Right lobe of liver (tissue), 4 donors: Measurements from ENCODE around the gene DSTYK.

ENCODE experiments used
- CTCF ChIP-seq, 4 donors: fragments of 200-600 bp in 3 of 4; fragments of 450-650 bp in 1 of 4; IDR thresholded peaks; one replicate each; pipeline versions ENCODE4 v1.5.1 to v1.8.0; 2016 to 2022; ENCODE audit warnings: antibody characterized with exemption in 4 of 4, mild to moderate bottlenecking in 2 of 4
- POLR2A ChIP-seq: fragments of 450-650 bp; IDR thresholded peaks from one replicate; pipeline ENCODE4 v1.6.1; 2017; ENCODE audit warnings: antibody characterized with exemption, mild to moderate bottlenecking
- donor health status: DM: no; HTN: no; CAD: no.
- donor health status: DM: no; HTN: no; CAD: no.
- donor health status: DM: no; HTN: yes; CAD: no.

- TF ChIP-seq POLR2A (no peak), CTCF (IDR thresholded peaks at IDR 0.05) (no peak)
Observed at GRCh38 chr1:205214756-205215155, 3.3 kb upstream of the DSTYK start.
